IPS DF 6.9 (cell line): Measurements from ENCODE around the gene FBXW8.

Experiments used
- DNase-seq: peaks from one replicate; pipeline ENCODE4 v3.0.0-alpha.2; 2013; ENCODE audit warnings: low read depth, low spot score
- H3K27ac ChIP-seq: one replicate; pipeline ENCODE4 v1.5.1; 2013; ENCODE audit warnings: low read length, control low read depth
- H3K27me3 ChIP-seq: 2 replicates; pipeline ENCODE4 v1.6.1; 2013; ENCODE audit warnings: mild to moderate bottlenecking, low read length; ENCODE audit not compliant: control insufficient read depth, insufficient read depth
- H3K36me3 ChIP-seq: 2 replicates; pipeline ENCODE4 v1.6.1; 2013; ENCODE audit warnings: low read length; ENCODE audit not compliant: control insufficient read depth, insufficient read depth
- H3K4me1 ChIP-seq: 2 replicates; pipeline ENCODE4 v1.6.1; 2013; ENCODE audit warnings: low read length; ENCODE audit not compliant: control insufficient read depth, insufficient read depth
- H3K4me3 ChIP-seq: 2 replicates; pipeline ENCODE4 v1.5.1; 2013; ENCODE audit warnings: mild to moderate bottlenecking, low read length
- H3K9me3 ChIP-seq: 2 replicates; pipeline ENCODE4 v1.6.1; 2013; ENCODE audit warnings: low read length, inconsistent platforms; ENCODE audit not compliant: control insufficient read depth, insufficient read depth
- WGBS: extraction: QIAGEN DNeasy Blood & Tissue Kit; methylation state at CpG from one replicate; pipeline ENCODE4 v1.1.7; 2013; ENCODE audit warnings: mixed read lengths, missing lambda C conversion rate; ENCODE audit not compliant: insufficient read length, insufficient coverage; 5-methylcytosine and 5-hydroxymethylcytosine counted together

The FBXW8 gene

DNA sequence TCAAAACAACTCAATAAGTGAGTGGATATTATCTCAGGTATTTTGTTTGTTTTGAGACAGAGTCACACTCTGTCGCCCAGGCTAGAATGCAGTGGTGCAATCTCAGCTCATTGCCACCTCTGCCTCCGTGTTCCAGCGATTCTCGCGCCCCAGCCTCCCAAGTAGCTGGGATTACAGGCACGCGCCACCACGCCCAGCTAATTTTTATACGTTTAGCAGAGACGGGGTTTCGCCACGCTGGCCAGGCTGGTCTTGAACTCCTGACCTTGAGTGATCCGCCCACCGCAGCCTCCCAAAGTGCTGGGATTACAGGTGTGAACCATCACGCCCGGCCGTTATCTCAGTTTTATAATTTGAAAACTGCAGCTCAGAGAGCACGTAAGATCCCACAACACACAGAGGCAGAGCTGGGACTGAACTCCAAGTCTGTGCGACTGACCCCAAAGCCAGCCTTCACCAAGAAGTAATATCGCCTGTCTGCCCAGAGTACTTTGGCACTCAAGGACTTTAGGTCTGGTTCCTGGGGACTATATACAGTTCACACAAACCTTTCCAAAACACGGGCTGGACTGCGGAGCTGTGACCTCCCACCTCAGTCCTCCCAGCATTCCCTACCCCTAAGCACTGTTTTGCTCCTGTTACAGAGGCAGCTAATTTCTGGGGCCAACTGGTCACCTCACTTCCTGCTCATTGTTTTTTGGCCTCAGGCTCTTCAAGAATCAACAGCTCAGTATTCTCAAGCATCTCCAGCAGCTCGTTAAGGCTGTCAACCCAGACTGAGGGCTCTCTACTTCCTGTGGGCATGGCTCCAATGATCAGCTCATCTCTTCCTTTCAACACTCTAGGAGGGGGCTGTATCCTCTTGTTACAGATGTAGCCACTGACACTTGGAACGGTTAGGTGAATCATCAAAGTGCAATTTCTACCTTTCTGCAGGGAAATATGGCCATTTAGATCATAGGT lies 165.9 kb downstream of the FBXW8 start:
- no peak overlapping the region for H3K27ac ChIP-seq
- WGBS: no CpG with 5 or more reads among the region's 24 CpGs
- H3K27me3 ChIP-seq: no peaks in the 10 kb centered on the region
- no peaks in the 10 kb centered on the region for H3K9me3 ChIP-seq
- H3K36me3 ChIP-seq: no peaks in the 10 kb centered on the region
- H3K4me1 ChIP-seq: 0 out of 2 replicates have a peak, but pooled peaks cover 2% of the 10 kb centered on the region
- no peak overlapping the region for H3K4me3 ChIP-seq
- no peak for DNase-seq

DNA sequence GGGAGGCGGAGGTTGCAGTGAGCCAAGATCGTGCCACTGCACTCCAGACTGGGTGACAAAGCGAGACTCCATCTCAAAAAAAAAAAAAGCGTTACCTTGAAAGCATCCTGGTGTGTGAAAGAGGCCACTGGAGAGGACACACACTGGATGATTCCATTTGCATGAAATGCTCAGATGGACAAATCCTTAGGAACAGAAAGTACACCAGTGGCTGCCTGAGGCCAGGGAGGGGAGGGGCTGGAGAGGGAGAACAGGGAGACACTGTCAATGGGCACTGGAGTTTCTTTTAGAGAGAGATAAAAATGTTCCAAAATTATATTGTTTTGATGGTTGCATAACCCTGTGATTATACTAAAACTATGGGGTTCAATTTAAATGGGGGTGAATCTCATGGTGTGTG lies 168.7 kb downstream of the FBXW8 start:
- H3K9me3 ChIP-seq: no peaks in the 10 kb centered on the region
- no peak for DNase-seq
- H3K27ac ChIP-seq: no peak overlapping the region
- H3K36me3 ChIP-seq: no peaks in the 10 kb centered on the region
- H3K4me1 ChIP-seq: 0 out of 2 replicates have a peak, but pooled peaks cover 2% of the 10 kb centered on the region
- no CpG with 5 or more reads among the region's 4 CpGs for WGBS
- H3K27me3 ChIP-seq: no peaks in the 10 kb centered on the region
- H3K4me3 ChIP-seq: no peak overlapping the region

DNA sequence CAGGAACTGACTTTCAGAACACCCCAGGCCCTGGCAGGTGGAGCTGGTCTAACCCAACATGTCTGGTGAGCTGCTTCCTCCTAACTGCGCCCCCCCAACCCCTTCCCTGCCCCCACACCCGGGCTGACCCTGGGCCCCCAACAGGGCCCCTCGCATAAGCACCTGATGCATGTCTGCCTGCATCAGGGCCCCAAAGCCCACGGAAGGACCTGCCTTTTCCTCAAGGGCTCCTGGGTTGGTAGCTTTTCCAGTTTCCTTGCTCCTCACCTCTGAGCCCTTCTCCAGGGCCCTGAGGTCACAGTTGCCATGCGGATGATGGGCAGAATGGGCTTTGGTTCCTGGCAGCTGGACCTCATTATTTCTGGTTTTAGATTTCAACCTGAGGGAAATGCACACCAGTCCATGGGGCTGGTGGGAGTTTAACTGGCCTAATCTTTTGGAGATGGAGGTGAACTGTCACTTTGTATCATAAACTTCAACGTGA lies 170.0 kb downstream of the FBXW8 start:
- H3K9me3 ChIP-seq: no peaks in the 10 kb centered on the region
- H3K4me3 ChIP-seq: no peak overlapping the region
- H3K27me3 ChIP-seq: no peaks in the 10 kb centered on the region
- 0 out of 2 replicates have a peak, but pooled peaks cover 2% of the 10 kb centered on the region for H3K4me1 ChIP-seq
- DNase-seq: no peak
- WGBS: no CpG with 5 or more reads among the region's 6 CpGs
- no peaks in the 10 kb centered on the region for H3K36me3 ChIP-seq
- no peak overlapping the region for H3K27ac ChIP-seq
